Spleen (tissue), 7 donors: ENCODE results near the gene RIT1.

Source experiments
- POLR2A ChIP-seq, 3 donors: fragments of 450-650 bp; IDR thresholded peaks; one replicate each; pipeline ENCODE4 v1.5.1; 2017; ENCODE audit warnings: antibody characterized with exemption in 3 of 3, mild to moderate bottlenecking in 1 of 3
- TF ChIP-seq, protein P1 (sequence below), 11 experiments: fragments of 200-600 bp in 7 of 11; fragments of 450-650 bp in 4 of 11; sonication (generic) in 4 of 11; IDR thresholded peaks in 8 of 11; conservative IDR thresholded peaks in 3 of 11; 1 replicate in 7 of 11; 2 replicates in 4 of 11; pipeline versions ENCODE4 v1.4.0 to v1.8.0; 2016 to 2021; ENCODE audit warnings: antibody characterized with exemption in 11 of 11, inconsistent platforms in 4 of 11, mild to moderate bottlenecking in 1 of 11
- donor health status: DM: no; HTN: no; CAD: no; lungs with moderate emphysema.
- donor health status: DM: no; HTN: no; CAD: no.
- donor health status: DM: no; HTN: no; CAD: no.

GRCh38 chr1:155898888-155899287 lies 12.3 kb downstream of the RIT1 start:
- no peak for TF ChIP-seq POLR2A (IDR thresholded peaks at IDR 0.05)
- TF ChIP-seq, protein P1, sequence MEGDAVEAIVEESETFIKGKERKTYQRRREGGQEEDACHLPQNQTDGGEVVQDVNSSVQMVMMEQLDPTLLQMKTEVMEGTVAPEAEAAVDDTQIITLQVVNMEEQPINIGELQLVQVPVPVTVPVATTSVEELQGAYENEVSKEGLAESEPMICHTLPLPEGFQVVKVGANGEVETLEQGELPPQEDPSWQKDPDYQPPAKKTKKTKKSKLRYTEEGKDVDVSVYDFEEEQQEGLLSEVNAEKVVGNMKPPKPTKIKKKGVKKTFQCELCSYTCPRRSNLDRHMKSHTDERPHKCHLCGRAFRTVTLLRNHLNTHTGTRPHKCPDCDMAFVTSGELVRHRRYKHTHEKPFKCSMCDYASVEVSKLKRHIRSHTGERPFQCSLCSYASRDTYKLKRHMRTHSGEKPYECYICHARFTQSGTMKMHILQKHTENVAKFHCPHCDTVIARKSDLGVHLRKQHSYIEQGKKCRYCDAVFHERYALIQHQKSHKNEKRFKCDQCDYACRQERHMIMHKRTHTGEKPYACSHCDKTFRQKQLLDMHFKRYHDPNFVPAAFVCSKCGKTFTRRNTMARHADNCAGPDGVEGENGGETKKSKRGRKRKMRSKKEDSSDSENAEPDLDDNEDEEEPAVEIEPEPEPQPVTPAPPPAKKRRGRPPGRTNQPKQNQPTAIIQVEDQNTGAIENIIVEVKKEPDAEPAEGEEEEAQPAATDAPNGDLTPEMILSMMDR (IDR thresholded peaks at IDR 0.05 in 8 of 11, conservative IDR thresholded peaks at IDR 0.05 in 3 of 11): no peak
